DMS153 (cell line): ENCODE data around the gene RPL13A.
A peak's percentile ranks its signal among the peaks of the same experiment; 100 is the strongest.
"Not testable (repeated sequence)": the region's sequence is repeated elsewhere in the genome, so short reads cannot be mapped to it uniquely, and the experiment has no call there.

ENCODE experiments used
- DNase-seq: peaks from one replicate; lab custom pipeline; 2025; lab: John Stamatoyannopoulos, UW

RPL13A gene

GRCh38 chr19:49456326-49456725 is 31.1 kb upstream of the RPL13A start:
- no peak for DNase-seq

- no peak for DNase-seq
These were observed 28.9 kb upstream of the RPL13A start for GRCh38 chr19:49458567-49458903.

GRCh38 chr19:49459388-49459787 is 28.0 kb upstream of the RPL13A start:
- DNase-seq: no peak

GRCh38 chr19:49461130-49461529 is 26.3 kb upstream of the RPL13A start:
- DNase-seq: not testable (repeated sequence)

- DNase-seq: no peak
These were observed 25.8 kb upstream of the RPL13A start for GRCh38 chr19:49461656-49462055.

GRCh38 chr19:49462492-49462891 is 24.9 kb upstream of the RPL13A start:
- DNase-seq: no peak

GRCh38 chr19:49463960-49464740 is 23.3 kb upstream of the RPL13A start:
- no peak for DNase-seq

- no peak for DNase-seq
These were observed 22.0 kb upstream of the RPL13A start for GRCh38 chr19:49465371-49465770.

- no peak for DNase-seq
These were observed 19.2 kb upstream of the RPL13A start for GRCh38 chr19:49468199-49468598.

- peak; percentile 53 for DNase-seq
These were observed 18.5 kb upstream of the RPL13A start for GRCh38 chr19:49468746-49469447.

GRCh38 chr19:49469828-49470614 is 17.4 kb upstream of the RPL13A start:
- no peak for DNase-seq

GRCh38 chr19:49470615-49470978 is 16.8 kb upstream of the RPL13A start:
- DNase-seq: no peak

GRCh38 chr19:49472936-49473335 is 14.5 kb upstream of the RPL13A start:
- no peak for DNase-seq

- DNase-seq: not testable (repeated sequence)
These were observed 13.9 kb upstream of the RPL13A start for GRCh38 chr19:49473501-49473867.

GRCh38 chr19:49473868-49474541 is 13.4 kb upstream of the RPL13A start, which contains the start of gene FLT3LG:
FLT3LG (plus strand) TSS chr19:49474215; CDS start chr19:49474640, 425 bp downstream.
- no peak for DNase-seq

- DNase-seq: no peak
These were observed 12.9 kb upstream of the RPL13A start for GRCh38 chr19:49474542-49474924.

- no peak for DNase-seq
These were observed 12.1 kb upstream of the RPL13A start for GRCh38 chr19:49475191-49475917.

- no peak for DNase-seq
These were observed 11.2 kb upstream of the RPL13A start for GRCh38 chr19:49475995-49476880.

- DNase-seq: no peak
These were observed 7.3 kb upstream of the RPL13A start for GRCh38 chr19:49479975-49480628.
